CD4-positive, alpha-beta memory T cell (primary cell): ENCODE results near the gene SLC25A10. TPM values are rescaled to one million over a fixed set of nuclear protein-coding genes. Genes with fewer than 3 reads are reported as not detected.
A peak's percentile ranks its signal among the peaks of the same experiment; 100 is the strongest.
"Not testable (repeated sequence)": the region's sequence is repeated elsewhere in the genome, so short reads cannot be mapped to it uniquely, and the experiment has no call there.

Source experiments
- CTCF ChIA-PET: fragments of 350-600 bp; sonication (Branson Sonifier 250); formaldehyde crosslinking; loops from one replicate; lab custom pipeline; 2021; ENCODE audit warnings: inconsistent platforms; ENCODE audit not compliant: partially characterized antibody; lab: Charles Lee
- POLR2A ChIA-PET: fragments of 350-600 bp; sonication (Branson Sonifier 250); formaldehyde crosslinking; loops from one replicate; lab custom pipeline; 2021; ENCODE audit not compliant: partially characterized antibody; lab: Charles Lee
- DNase-seq, 5 donors: peaks; one replicate each; pipeline versions ENCODE4 v3.0.0 to v3.0.0-alpha.2; 2020 to 2022; ENCODE audit warnings: mixed read lengths in 1 of 5
- H3K27ac ChIP-seq: one replicate; pipeline ENCODE4 v1.7.0; 2013; ENCODE audit warnings: low read depth, low read length
- H3K27me3 ChIP-seq: 2 replicates; pipeline ENCODE4 v1.7.0; 2013; ENCODE audit warnings: mild to moderate bottlenecking, low read length, moderate library complexity; ENCODE audit not compliant: insufficient read depth
- H3K36me3 ChIP-seq: 2 replicates; pipeline ENCODE4 v1.7.0; 2013; ENCODE audit warnings: mild to moderate bottlenecking, low read length, moderate library complexity; ENCODE audit not compliant: insufficient read depth
- H3K4me1 ChIP-seq: 2 replicates; pipeline ENCODE4 v1.7.0; 2013; ENCODE audit warnings: mild to moderate bottlenecking, low read length, moderate library complexity; ENCODE audit not compliant: insufficient read depth
- H3K4me3 ChIP-seq, 2 donors: one replicate each; pipeline ENCODE4 v1.7.0; 2013; ENCODE audit warnings: low read length in 2 of 2, mild to moderate bottlenecking in 1 of 2
- H3K9me3 ChIP-seq, 2 donors: one replicate each; pipeline ENCODE4 v1.7.0; 2013; ENCODE audit warnings: low read length in 2 of 2, control low read depth in 1 of 2; ENCODE audit not compliant: control insufficient read depth in 1 of 2
- H3K27ac Mint-ChIP-seq, 7 donors: one replicate each; pipeline ENCODE4 v1.8.0; 2020 to 2021; ENCODE audit warnings: mixed read lengths in 7 of 7, mild to moderate bottlenecking in 6 of 7, inconsistent platforms in 3 of 7, moderate library complexity in 3 of 7
- H3K27me3 Mint-ChIP-seq, 2 donors: one replicate each; pipeline ENCODE4 v1.8.0; 2020 to 2021; ENCODE audit warnings: mixed read lengths in 2 of 2
- H3K36me3 Mint-ChIP-seq, 2 donors: one replicate each; pipeline ENCODE4 v1.8.0; 2020 to 2021; ENCODE audit warnings: mixed read lengths in 2 of 2, inconsistent platforms in 1 of 2, mild to moderate bottlenecking in 1 of 2
- H3K4me1 Mint-ChIP-seq, 4 donors: one replicate each; pipeline ENCODE4 v1.8.0; 2020 to 2021; ENCODE audit warnings: mixed read lengths in 4 of 4, mild to moderate bottlenecking in 1 of 4
- H3K4me3 Mint-ChIP-seq, 8 donors: one replicate each; pipeline ENCODE4 v1.8.0; 2020 to 2021; ENCODE audit warnings: mixed read lengths in 8 of 8, mild to moderate bottlenecking in 7 of 8, moderate library complexity in 6 of 8, inconsistent platforms in 3 of 8
- H3K9me3 Mint-ChIP-seq, 8 donors: one replicate each; pipeline ENCODE4 v1.8.0; 2020 to 2021; ENCODE audit warnings: mixed read lengths in 8 of 8, mild to moderate bottlenecking in 5 of 8, inconsistent platforms in 3 of 8, moderate library complexity in 1 of 8
- intact Hi-C: fragments of 100-400 bp; cut with micrococcal nuclease; formaldehyde crosslinking; loops from one replicate; pipeline ENCODE4 v1.15.1; 2023
- polyA plus RNA-seq, 2 donors: library from polyadenylated mRNA; unstranded; fragments of 300-500 nt; fragmentation: Illumina TruSeq; gene quantifications; one replicate each; pipeline ENCODE4 v1.2.3, GENCODE V29; 2021
- total RNA-seq, 2 experiments: library from RNA; stranded (reverse); gene quantifications; one replicate each; pipeline ENCODE4 v1.2.3, GENCODE V29; 2021

The SLC25A10 gene
- total and polyA plus RNA-seq, 4 experiments from 2014 or later = 3.2 to 5.2 (median 4.5) TPM

DNA sequence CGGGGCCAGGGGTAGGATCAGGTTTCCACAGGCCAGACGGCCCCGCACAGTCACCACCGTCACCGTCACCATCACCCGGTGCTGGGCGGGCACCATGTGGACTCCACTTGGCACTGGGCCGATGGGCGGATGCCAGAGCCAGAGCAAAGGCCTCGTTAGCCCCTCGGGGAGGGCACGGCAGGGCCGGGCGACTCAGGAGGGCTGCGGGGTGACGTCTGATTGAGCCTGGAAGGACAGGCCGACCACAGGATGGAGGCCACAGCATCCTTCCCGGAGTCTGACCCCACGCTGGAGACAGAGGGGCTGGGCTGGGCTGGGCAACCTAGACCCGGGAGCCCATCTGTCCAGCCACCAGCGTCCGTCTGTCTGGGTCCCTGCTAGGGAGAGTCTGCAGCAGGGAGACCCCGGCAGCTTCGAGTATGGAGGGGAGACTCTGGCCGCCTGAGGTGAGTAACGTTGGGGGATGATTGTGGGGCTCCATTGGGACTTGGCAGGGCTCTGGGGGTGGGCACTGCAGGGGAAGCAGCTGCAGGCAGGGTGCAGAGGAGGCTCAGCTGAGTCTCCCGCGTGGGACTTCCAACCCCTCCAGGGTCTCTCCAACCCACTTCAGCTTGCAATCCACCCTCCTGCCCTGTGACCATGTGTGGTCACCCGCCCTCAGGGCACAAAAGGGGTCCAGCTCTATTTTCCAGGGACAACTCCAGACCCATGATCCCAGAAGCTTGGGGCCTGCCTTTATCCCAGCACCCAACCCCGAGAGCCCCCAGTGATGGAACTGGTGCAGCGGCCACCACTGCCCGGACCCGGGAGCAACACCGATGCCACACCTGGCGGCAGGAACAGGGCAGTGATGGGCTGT is 22.6 kb downstream of the SLC25A10 start:
- Mint-ChIP-seq H3K9me3 (peaks cover 0 to 1% (median 0%) of the 10 kb centered on the region in 8 donors), H3K4me3 (no peak overlapping the region), H3K27ac (no peak overlapping the region), H3K4me1 (peaks cover 0 to 7% (median 6%) of the 10 kb centered on the region in 4 donors), H3K36me3 (no peaks in the 10 kb centered on the region), H3K27me3 (peaks cover 11 to 14% of the 10 kb centered on the region in 2 donors)
- no peak overlapping the region for H3K27ac ChIP-seq
- intact Hi-C loops = no loop called here
- no peak overlapping the region for H3K4me3 ChIP-seq
- no peak for DNase-seq
- H3K27me3 ChIP-seq = no peaks in the 10 kb centered on the region
- POLR2A ChIA-PET = no interaction called here
- no peaks in the 10 kb centered on the region for H3K9me3 ChIP-seq
- H3K36me3 ChIP-seq = no peaks in the 10 kb centered on the region
- H3K4me1 ChIP-seq = no peaks in the 10 kb centered on the region
- CTCF ChIA-PET = interaction anchor here (1.9 kb wide), 1 partner anchor 219 kb away, joined by 5 read pairs; no protein-coding TSS in a partner anchor

DNA sequence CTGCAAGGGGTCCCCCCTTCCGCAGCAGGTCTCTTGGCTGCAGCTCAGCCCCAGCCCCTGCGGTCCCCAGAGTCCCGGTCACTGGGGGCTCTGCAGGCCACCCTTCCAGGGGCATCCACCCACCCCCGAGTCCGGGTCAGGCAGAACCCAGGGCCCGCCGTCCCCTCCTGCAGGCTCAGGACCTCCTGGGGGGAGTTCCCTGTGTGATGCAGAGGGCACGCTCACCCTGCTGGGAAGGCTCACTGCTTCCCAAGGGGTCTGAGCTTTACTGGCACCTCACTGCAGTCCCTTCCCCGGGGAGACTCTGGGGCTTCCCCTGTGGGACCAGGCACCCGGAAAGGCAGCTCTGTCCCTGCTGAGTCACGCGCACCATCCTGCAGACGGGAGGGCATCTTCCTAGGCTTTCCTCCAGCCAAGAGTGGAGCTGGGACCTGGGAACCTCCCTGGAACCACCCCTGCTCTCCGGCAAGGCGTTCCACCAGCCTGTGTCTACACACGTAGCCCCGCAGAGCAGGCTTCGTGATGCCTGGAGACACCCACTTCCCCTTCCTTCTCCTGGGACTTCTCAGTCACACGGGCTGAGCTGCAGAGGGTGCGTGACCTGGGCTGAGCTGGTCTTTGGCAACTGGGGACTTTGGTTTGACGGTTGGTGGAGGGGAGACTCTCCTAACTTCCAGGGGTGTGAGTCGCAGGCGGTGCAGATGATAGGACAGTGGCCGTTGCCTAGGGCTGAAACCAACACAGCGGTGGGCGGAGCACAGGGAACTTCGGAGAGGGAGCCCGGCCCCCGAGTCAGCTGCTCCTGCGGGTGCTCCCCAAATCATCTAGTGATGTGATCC is 23.4 kb downstream of the SLC25A10 start:
- no peak overlapping the region for H3K4me3 ChIP-seq
- CTCF ChIA-PET = interaction anchor here (0.7 to 1.9 kb wide), 4 partner anchors 16 to 218 kb away, joined by 3 to 5 read pairs (median 3); no protein-coding TSS in a partner anchor
- DNase-seq = no peak

DNA sequence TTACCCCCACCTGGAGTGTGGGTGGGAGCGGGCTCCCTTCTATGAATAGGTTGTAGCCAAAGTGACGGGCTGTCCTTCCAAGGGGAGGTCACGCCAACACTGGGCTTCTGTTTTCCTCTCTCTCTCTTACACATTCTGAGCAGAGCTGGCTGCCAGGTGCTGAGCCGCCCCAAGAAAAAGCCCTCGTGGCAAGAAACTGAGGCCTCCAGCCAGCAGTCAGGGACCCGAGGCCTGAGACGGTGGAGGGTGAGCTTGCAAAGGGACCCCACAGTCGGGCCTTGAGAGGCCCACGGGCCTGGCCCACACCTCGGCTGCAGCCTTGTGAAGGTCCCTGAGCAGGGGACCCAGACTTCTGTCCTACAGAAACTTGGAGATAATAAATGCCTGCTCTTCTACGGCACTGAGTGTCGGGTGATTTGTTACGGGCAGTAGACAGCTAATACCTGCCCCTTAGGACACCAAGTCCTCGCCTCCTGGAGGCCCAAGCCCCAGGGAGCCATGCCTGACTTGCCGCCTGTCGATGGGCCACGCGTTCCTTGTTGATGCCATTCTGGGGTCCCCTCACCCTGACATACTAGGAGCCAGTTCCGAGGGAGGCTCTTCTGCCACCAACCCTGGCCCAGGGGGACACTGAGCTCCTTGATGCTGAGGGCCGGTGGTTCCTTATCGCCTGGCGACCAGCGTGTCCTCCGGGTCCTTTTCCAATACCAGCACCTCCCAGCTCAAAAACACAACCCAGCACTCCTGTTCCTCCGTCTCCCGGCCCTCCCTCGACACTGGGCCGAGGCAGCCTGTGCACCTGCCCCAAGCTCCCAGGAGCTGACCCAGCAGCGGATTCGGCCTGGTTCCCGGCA is 26.1 kb downstream of the SLC25A10 start:
- no peaks in the 10 kb centered on the region for H3K36me3 Mint-ChIP-seq
- Histone ChIP-seq H3K27me3 (no peaks in the 10 kb centered on the region), H3K36me3 (no peaks in the 10 kb centered on the region), H3K27ac (no peak overlapping the region), H3K4me3 (no peak overlapping the region), H3K9me3 (no peaks in the 10 kb centered on the region), H3K4me1 (no peaks in the 10 kb centered on the region)
- H3K4me3 Mint-ChIP-seq = no peak overlapping the region
- intact Hi-C loops = no loop called here
- peaks cover 7 to 12% of the 10 kb centered on the region in 2 donors for H3K27me3 Mint-ChIP-seq
- no peak overlapping the region for H3K27ac Mint-ChIP-seq
- CTCF ChIA-PET = no interaction called here
- DNase-seq = no peak
- H3K9me3 Mint-ChIP-seq = no peaks in the 10 kb centered on the region
- H3K4me1 Mint-ChIP-seq = peaks cover 0 to 10% (median 7%) of the 10 kb centered on the region in 4 donors
- POLR2A ChIA-PET = no interaction called here

More for the DNA sequence above, 23.4 kb downstream of the SLC25A10 start:
- Histone ChIP-seq H3K9me3 (no peaks in the 10 kb centered on the region), H3K4me1 (no peaks in the 10 kb centered on the region), H3K36me3 (no peaks in the 10 kb centered on the region), H3K27ac (no peak overlapping the region), H3K27me3 (no peaks in the 10 kb centered on the region)
- Mint-ChIP-seq H3K27me3 (peaks cover 6 to 12% of the 10 kb centered on the region in 2 donors), H3K36me3 (no peaks in the 10 kb centered on the region), H3K4me1 (peaks cover 0 to 7% (median 6%) of the 10 kb centered on the region in 4 donors), H3K9me3 (peaks cover 0 to 1% (median 0%) of the 10 kb centered on the region in 8 donors), H3K27ac (no peak overlapping the region), H3K4me3 (peak overlapping the region in 6 of 8 donors; percentile 49 to 70 (median 66))
- intact Hi-C loops = no loop called here
- POLR2A ChIA-PET = interaction anchor here (0.7 kb wide), 1 partner anchor 136 kb away, joined by 3 read pairs; no protein-coding TSS in a partner anchor

DNA sequence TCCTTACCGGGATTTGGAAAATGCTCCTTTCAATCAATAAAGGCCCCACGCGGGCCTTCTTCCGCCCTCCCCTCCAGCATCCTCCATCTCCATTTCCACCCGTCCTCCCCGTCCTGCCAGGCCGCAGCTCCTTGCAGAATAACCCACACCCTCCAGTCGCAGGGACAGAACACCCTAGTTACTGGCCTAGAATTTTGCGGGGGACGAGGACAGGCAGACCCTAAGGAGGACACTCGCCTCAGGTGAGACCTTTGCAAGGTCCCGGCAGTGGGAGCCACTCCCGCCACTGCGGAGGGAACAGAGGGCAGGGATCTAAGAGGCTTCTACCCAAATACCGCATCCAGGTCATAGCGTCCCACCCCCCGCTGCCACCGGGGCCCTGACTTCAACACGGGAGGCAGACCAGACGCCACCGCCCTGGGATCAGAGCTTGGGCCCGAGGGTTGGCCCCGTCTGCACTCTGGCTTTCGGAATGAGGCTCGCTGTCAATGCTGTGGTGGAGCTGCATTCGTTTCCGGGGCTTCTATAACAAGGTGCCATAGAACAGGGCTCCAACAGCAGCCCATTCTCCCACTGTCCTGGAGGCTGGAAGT is 26.8 kb downstream of the SLC25A10 start:
- no peaks in the 10 kb centered on the region for H3K36me3 Mint-ChIP-seq
- Histone ChIP-seq H3K36me3 (no peaks in the 10 kb centered on the region), H3K4me3 (no peak overlapping the region), H3K27ac (no peak overlapping the region), H3K27me3 (no peaks in the 10 kb centered on the region), H3K9me3 (no peaks in the 10 kb centered on the region), H3K4me1 (no peaks in the 10 kb centered on the region)
- H3K27ac Mint-ChIP-seq = no peak overlapping the region
- no peak overlapping the region for H3K4me3 Mint-ChIP-seq
- DNase-seq = no peak
- H3K27me3 Mint-ChIP-seq = peaks cover 7 to 8% of the 10 kb centered on the region in 2 donors
- H3K4me1 Mint-ChIP-seq = peaks cover 0 to 10% (median 5%) of the 10 kb centered on the region in 4 donors
- intact Hi-C loops = no loop called here
- no peaks in the 10 kb centered on the region for H3K9me3 Mint-ChIP-seq
- POLR2A ChIA-PET = no interaction called here
- CTCF ChIA-PET = no interaction called here

DNA sequence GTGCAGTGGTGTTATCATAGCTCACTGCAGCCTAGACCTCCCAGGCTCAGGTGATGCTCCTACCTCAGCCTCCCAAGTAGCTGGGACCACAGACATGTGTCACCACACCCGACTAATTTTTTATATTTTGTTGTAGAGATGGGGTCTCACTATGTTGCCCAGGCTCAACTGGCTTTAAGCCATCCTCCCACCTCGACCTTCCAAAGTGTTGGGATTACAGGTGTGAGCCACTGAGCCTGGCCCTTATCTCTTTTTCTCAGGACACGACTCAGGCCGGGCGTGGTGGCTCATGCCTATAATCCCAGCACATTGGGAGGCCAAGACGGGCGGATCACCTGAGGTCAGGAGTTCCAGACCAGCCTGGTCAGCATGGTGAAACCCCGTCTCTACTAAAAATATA is 27.5 kb downstream of the SLC25A10 start:
- POLR2A ChIA-PET = not testable (repeated sequence)

DNA sequence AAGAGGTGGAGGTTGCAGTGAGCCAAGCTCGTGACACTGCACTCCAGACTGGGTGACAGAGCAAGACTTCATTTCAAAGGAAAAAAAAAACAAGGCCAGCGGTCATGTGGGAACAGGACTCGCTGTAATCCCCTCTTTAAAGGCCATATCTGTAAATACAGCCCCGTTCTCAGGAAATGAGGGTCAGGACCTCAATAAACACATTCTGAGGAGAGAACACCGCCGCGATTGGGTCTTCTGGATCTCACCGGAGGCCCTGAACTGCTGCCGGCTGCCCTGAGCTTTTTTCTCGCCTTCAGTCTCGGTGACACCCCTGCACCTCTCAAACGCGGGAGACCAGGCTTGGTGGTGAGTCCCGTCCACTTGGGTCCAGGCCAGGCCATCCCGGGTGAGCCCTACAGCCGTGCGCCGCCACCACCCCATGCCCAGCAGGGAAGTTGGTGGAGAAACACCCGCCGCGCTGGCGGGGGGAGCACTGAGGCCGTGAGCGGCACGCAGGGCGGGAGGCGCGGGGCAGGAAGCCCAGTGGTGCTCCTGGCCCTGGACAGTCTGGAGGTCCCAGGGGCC is 28.4 kb downstream of the SLC25A10 start:
- ChIA-PET POLR2A (no interaction called here), CTCF (no interaction called here)
- H3K27ac ChIP-seq = no peak overlapping the region
- no peaks in the 10 kb centered on the region for H3K4me1 ChIP-seq
- no peak overlapping the region for H3K4me3 ChIP-seq
- H3K27me3 Mint-ChIP-seq = peaks cover 7 to 8% of the 10 kb centered on the region in 2 donors
- no peak for DNase-seq
- no peaks in the 10 kb centered on the region for H3K36me3 ChIP-seq
- no peaks in the 10 kb centered on the region for H3K9me3 ChIP-seq
- no peaks in the 10 kb centered on the region for H3K9me3 Mint-ChIP-seq
- H3K4me1 Mint-ChIP-seq = peaks cover 0 to 9% (median 5%) of the 10 kb centered on the region in 4 donors
- H3K27ac Mint-ChIP-seq = no peak overlapping the region
- no peaks in the 10 kb centered on the region for H3K27me3 ChIP-seq
- H3K4me3 Mint-ChIP-seq = no peak overlapping the region
- H3K36me3 Mint-ChIP-seq = no peaks in the 10 kb centered on the region
- intact Hi-C loops = no loop called here

More for the DNA sequence above, 27.5 kb downstream of the SLC25A10 start:
- intact Hi-C loops, H3K27ac Mint-ChIP-seq, CTCF ChIA-PET, H3K4me1 Mint-ChIP-seq, H3K4me3 Mint-ChIP-seq, H3K36me3 ChIP-seq, H3K27me3 ChIP-seq, H3K4me1 ChIP-seq, H3K4me3 ChIP-seq, H3K27me3 Mint-ChIP-seq, H3K9me3 Mint-ChIP-seq, H3K9me3 ChIP-seq, H3K27ac ChIP-seq, DNase-seq, H3K36me3 Mint-ChIP-seq: not testable (repeated sequence)
